NAMALWA (cell line): ENCODE results near the gene OR6Q1.

Source experiments
- DNase-seq: peaks from one replicate; pipeline ENCODE4 v3.0.0-alpha.2; 2015; ENCODE audit warnings: low spot score

The OR6Q1 gene

DNA sequence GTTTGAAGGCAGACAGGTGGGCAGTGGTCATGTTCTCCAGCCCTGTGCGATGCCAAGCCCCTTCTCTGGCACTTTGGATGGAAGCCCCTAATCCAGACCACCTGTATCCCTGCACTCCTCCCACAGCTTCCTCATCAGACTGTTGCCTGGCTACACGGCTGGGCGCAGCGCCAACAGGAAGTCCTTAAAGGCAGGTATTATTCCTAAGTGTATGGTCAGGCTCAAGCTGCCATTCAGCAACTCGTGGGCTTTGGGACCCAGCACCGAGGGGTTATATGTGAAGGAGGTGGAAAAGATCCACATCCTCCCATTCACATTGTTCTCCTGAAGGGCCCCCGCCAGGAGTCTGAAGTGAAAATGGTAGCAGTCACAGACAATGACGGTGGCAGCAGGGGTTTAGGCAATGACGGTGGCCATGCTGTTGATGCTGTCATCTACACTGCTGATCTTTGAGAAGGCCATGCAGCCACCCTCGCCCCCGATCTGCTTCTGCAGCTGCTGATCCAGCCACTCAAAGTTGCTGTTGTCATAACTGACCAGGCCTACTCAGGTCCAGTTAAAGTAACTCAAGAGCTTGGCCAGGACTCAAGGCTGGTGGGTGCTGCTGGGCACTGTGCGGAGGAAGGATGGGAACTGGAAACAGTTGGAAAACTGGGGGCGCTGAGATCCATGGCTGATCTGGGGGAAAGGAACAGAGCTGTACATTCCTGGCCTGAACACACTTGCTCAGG, 27.7 kb downstream of the OR6Q1 start:
- no peak for DNase-seq

DNA sequence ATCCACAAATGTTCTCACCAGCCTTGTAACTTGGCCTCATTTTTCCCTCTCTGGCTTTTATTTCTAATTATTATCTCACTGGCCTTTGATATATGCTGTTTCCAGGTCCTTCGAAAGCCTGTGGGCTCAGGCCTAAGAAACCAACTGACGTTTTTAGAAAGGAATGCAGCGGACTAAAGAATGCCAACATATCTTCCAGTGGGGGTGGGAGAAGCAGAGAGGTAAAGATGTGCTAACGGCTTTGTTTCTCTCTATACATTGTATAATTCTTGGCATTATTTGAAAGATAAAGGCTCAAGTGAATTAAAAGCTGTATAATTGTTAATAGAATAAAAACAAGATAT, 28.2 kb downstream of the OR6Q1 start:
- DNase-seq = no peak

DNA sequence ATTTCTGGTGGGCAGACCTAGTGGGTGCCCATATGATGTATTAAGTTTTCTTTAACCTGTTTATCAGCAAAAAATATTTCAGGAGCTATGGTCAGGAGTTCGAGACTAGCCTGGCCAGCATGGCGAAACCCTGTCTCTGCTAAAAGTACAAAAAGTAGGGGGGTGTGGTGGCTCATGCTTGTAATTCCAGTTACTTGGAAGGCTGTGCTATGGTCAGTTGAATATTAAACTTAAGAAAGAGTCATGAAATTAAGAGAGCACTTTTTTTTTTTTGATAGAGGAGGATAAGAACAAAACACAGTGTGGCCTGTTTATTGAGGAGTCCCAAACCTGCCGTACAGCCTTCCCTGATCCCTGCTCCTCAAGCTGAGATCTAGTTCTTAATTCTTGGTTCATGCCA, 29.8 kb downstream of the OR6Q1 start:
- DNase-seq = no peak

DNA sequence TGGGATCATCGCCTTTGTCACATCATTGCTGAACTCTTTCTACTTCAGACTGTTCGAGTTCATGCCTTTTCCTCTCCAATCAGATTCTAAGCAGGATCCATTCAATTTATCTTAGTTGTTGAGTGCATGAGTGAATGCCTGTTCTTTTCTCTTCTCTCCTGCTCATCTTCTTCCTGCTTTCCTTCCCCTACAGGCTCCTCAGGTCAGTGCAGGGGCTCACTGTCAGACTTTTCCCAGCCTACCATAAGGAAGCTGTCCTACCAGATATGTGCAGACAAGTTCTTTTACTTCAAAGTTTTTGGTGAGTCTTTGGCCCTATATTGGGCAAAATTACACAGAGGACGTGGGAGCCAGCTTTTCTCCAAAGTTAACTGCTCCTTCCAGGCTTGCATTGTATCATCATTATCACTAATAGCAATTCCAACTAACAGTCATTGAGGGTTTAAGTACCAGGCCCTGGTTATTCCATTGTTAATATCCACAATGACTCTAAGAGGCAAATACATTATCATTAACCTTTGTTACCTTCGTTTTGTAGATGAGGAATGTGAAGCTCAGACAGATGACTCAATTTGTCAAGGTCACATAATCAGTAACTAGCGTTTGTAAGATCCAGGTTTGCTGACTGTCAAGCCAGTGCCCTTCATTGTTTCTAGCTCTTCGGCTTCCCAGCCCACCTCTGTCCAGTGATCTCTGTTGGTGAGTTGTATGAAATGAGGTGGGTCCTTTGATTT, 30.4 kb downstream of the OR6Q1 start:
- no peak for DNase-seq

DNA sequence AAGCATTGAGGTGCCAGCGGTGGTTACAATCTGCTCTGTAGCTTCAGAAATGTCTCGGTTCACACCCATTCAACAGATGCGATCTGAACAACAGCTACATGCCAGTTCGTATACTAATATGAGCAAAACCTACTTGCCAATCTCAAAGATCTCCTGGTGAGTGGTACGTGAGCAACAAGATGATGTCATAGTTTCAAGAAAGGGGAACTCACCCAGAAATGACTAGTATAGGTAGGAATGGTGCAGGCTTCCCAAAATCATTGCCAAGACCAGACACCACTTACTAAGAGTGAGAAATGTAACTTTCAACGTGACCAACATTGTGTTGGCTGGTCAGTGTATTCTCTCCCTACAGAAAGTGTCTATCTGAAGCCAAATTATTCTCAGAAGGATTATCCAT, 31.1 kb downstream of the OR6Q1 start:
- DNase-seq = no peak

DNA sequence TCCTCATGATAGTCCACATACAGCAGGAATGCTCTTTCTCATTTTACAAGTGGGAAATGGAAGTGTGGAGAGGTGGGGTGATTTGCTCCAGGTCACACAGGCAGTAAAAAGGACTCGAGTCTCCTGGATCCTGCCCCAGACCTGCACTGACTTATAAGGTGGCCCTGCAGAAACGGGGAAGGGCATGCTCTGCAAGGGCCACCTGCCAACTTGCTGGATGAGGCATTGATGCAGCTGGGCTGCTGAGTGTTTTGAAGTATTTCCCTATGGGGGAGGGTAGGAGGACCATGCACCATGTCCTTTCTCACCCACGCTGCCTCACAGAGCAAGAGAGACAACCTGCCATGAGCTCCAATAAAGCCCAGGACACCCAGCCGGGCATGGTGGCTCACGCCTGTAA, 36.9 kb downstream of the OR6Q1 start:
- DNase-seq = no peak

DNA sequence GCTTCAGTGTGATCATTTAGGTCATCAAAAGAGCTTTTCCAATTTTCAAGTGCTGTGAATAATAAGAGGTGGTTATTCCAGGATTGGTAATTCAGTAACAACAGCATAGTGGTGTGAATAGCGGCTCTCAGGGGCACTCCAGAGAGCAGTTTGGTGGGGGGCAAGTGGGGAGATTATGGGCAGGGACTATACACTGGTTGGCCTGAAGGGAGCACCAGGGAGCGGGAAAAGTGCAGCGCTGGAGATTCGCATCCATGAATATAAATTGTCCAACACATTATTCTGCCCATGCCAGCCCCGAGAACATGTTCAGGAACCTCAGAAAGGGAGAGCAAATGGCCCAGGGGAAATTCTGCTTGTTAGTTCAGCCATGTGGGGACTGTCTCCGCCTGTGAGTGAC, 37.9 kb downstream of the OR6Q1 start:
- no peak for DNase-seq

DNA sequence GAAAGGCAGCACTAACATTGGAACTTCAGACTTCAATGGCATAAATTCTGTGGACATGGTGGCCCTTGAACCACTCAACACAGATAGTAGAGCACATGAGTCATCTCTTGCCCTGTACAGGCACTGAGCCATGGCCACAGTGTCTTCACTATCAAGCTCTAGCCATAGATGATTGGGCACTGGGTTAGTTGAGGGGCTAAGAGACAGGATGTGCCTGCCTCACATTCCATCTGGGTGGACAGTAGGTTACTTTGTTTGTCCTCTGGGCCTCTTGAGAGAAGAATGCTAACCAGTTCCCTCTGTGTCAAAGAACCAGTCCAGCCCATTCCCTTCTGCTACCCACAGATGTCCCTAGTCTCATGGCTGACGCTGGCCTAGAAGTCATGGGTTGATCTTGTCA, 39.8 kb downstream of the OR6Q1 start:
- DNase-seq = no peak

DNA sequence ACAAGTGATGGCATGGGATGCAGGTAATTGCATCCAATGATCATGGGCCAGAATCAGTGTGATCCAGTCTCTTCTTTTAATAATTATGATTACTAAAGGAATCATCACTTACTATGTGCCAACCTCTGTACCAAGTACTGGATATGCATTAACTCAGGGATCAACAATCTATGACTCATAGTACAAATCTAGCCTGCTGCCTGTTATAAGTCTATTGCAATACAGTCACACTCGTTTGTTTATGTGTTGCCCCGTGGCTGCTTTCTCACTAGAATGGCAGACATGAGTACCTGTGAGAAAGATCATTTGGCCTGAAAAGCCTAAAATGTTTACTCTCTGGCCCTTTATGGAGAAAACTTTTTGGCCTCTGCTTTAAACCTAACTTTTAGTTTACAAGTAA, 45.0 kb downstream of the OR6Q1 start:
- no peak for DNase-seq
